ENCODE data around the gene MTRFR.

DNA sequence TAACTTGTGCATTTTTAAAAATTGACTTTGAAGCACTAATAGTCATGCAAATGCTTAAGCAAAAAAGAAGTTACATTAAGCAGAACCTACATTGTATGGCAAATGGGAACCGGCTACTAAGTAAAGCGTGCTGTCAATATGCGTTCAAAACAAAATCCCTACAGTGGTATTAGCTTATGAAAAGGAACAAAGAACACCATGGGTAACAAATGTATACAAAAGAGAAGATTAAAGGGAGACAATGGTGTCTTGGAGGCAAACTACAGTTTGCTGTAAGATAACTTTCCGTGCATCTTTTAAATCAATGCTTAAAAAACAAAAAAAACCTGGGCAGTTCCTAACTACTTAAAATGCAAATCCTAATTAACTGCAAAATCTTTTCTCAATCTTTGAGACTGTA is 28.0 kb downstream of the MTRFR start:
- TF ChIP-seq, protein P1, sequence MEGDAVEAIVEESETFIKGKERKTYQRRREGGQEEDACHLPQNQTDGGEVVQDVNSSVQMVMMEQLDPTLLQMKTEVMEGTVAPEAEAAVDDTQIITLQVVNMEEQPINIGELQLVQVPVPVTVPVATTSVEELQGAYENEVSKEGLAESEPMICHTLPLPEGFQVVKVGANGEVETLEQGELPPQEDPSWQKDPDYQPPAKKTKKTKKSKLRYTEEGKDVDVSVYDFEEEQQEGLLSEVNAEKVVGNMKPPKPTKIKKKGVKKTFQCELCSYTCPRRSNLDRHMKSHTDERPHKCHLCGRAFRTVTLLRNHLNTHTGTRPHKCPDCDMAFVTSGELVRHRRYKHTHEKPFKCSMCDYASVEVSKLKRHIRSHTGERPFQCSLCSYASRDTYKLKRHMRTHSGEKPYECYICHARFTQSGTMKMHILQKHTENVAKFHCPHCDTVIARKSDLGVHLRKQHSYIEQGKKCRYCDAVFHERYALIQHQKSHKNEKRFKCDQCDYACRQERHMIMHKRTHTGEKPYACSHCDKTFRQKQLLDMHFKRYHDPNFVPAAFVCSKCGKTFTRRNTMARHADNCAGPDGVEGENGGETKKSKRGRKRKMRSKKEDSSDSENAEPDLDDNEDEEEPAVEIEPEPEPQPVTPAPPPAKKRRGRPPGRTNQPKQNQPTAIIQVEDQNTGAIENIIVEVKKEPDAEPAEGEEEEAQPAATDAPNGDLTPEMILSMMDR (IDR thresholded peaks at IDR 0.05), result no peak
- no peak for TF ChIP-seq POLR2A (IDR thresholded peaks at IDR 0.05)

Measured in uterus (tissue), 2 donors.